Endodermal cell (in vitro differentiated cells): ENCODE data around the gene LRP2. TPM values are rescaled to one million over a fixed set of nuclear protein-coding genes. Genes with fewer than 3 reads are reported as not detected.

Experiments
- DNase-seq: peaks from one replicate; pipeline ENCODE4 v3.0.0-alpha.2; 2017
- H3K27ac ChIP-seq: 2 replicates; pipeline ENCODE4 v1.5.1; 2013; ENCODE audit warnings: mild to moderate bottlenecking, low read depth, low read length, moderate library complexity
- H3K27me3 ChIP-seq: 2 replicates; pipeline ENCODE4 v1.6.1; 2013; ENCODE audit warnings: mild to moderate bottlenecking, low read length, moderate library complexity; ENCODE audit not compliant: insufficient read depth, control insufficient read depth, poor library complexity, severe bottlenecking
- H3K36me3 ChIP-seq: 2 replicates; pipeline ENCODE4 v1.7.0; 2013; ENCODE audit warnings: mild to moderate bottlenecking, low read length, moderate library complexity; ENCODE audit not compliant: control insufficient read depth, insufficient read depth
- H3K4me1 ChIP-seq: one replicate; pipeline ENCODE4 v1.7.0; 2013; ENCODE audit warnings: low read length; ENCODE audit not compliant: control insufficient read depth, insufficient read depth
- H3K4me3 ChIP-seq: 2 replicates; pipeline ENCODE4 v1.5.1; 2013; ENCODE audit warnings: mild to moderate bottlenecking, low read length, moderate library complexity
- H3K9ac ChIP-seq: 2 replicates; pipeline ENCODE4 v1.6.1; 2013; ENCODE audit warnings: mild to moderate bottlenecking, low read length, moderate library complexity; ENCODE audit not compliant: poor library complexity, severe bottlenecking; ENCODE audit errors: extremely low read depth
- H3K9me3 ChIP-seq: 2 replicates; pipeline ENCODE4 v1.6.1; 2013; ENCODE audit warnings: mild to moderate bottlenecking, low read length, moderate library complexity; ENCODE audit not compliant: control insufficient read depth
- H3K27ac Mint-ChIP-seq: 2 replicates; pipeline ENCODE4 v1.8.0; 2020; ENCODE audit warnings: mixed read lengths
- H3K27me3 Mint-ChIP-seq: 2 replicates; pipeline ENCODE4 v1.8.0; 2021; ENCODE audit warnings: mild to moderate bottlenecking, mixed read lengths; ENCODE audit not compliant: insufficient read depth
- H3K36me3 Mint-ChIP-seq: 2 replicates; pipeline ENCODE4 v1.8.0; 2020; ENCODE audit warnings: low read depth, mixed read lengths
- H3K4me1 Mint-ChIP-seq: 2 replicates; pipeline ENCODE4 v1.8.0; 2020; ENCODE audit warnings: mixed read lengths
- H3K4me3 Mint-ChIP-seq: 2 replicates; pipeline ENCODE4 v1.8.0; 2020; ENCODE audit warnings: mild to moderate bottlenecking, moderate library complexity, mixed read lengths
- H3K9me3 Mint-ChIP-seq: 2 replicates; pipeline ENCODE4 v1.8.0; 2020; ENCODE audit warnings: mild to moderate bottlenecking, mixed read lengths
- WGBS, 2 experiments: methylation state at CpG; one replicate each; pipeline versions ENCODE4 v1.1.5 to v1.1.7; 2013; ENCODE audit warnings: missing lambda C conversion rate in 2 of 2, mixed read lengths in 1 of 2; ENCODE audit not compliant: insufficient coverage in 1 of 2, insufficient read length in 1 of 2; 5-methylcytosine and 5-hydroxymethylcytosine counted together
- total RNA-seq, 2 donors: library from RNA; stranded (reverse); fragmentation: NEBNext Ultra II Directional in 1 of 2; extraction: Animal tissue kit (Norgen Biotek cat#: 25700) in 1 of 2; gene quantifications; 2 replicates in 1 of 2; 3 replicates in 1 of 2; pipeline ENCODE4 v1.2.1, GENCODE V29; 2021
- TF ChIP-seq, protein P1 (sequence below): fragments of 200-600 bp; sonication (generic); conservative IDR thresholded peaks from 2 replicates; pipeline ENCODE4 v1.5.0; 2021; ENCODE audit warnings: antibody characterized with exemption, mild to moderate bottlenecking

Gene LRP2
- total RNA-seq, 2 donors from 2014 or later = 2.2 to 3.5 TPM

DNA sequence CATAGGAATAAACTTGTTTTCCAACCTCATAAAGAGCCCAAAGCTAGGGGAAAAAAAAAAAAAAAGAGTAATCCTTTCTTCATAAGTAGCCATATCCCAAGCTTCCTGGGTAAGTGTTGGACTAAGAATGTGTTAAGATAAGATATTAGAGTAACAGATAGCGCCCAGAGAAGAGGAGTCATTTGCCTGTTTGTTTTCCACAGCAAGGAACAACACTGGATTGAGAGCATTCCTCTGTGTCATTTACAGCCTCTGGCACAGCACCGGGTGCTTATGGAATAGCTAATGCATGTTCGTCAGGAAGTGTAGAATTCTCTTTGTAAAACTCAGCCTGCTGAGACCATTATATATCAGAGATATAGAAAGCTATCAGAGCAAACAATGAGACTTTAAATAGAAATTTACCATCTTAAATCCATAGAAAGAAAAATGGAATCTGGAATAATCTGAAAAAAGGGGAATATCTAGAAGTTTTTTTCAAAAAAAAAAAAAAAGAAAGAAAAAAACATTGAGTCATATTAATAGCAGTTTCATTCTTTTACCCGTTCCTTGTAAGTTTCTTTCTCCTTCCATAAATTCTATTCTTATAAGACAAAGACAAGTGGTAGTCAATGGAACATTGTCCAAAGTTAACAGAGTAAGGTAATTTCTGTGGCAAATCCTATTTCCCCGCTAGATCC, 37.6 kb downstream of the LRP2 start:
- peak overlapping the region; percentile 15 for H3K4me3 Mint-ChIP-seq
- no peak overlapping the region for H3K9ac ChIP-seq
- H3K27me3 Mint-ChIP-seq = peaks cover 6% of the 10 kb centered on the region
- TF ChIP-seq, protein P1, sequence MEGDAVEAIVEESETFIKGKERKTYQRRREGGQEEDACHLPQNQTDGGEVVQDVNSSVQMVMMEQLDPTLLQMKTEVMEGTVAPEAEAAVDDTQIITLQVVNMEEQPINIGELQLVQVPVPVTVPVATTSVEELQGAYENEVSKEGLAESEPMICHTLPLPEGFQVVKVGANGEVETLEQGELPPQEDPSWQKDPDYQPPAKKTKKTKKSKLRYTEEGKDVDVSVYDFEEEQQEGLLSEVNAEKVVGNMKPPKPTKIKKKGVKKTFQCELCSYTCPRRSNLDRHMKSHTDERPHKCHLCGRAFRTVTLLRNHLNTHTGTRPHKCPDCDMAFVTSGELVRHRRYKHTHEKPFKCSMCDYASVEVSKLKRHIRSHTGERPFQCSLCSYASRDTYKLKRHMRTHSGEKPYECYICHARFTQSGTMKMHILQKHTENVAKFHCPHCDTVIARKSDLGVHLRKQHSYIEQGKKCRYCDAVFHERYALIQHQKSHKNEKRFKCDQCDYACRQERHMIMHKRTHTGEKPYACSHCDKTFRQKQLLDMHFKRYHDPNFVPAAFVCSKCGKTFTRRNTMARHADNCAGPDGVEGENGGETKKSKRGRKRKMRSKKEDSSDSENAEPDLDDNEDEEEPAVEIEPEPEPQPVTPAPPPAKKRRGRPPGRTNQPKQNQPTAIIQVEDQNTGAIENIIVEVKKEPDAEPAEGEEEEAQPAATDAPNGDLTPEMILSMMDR = no peak
- no peak overlapping the region for H3K27ac ChIP-seq
- WGBS, 2 experiments = 72 to 83% methylated on average over 2 to 5 of the region's 5 CpGs
- no peaks in the 10 kb centered on the region for H3K36me3 Mint-ChIP-seq
- H3K36me3 ChIP-seq = no peaks in the 10 kb centered on the region
- H3K9me3 ChIP-seq = peaks cover 10% of the 10 kb centered on the region
- peaks cover 15% of the 10 kb centered on the region for H3K9me3 Mint-ChIP-seq
- no peaks in the 10 kb centered on the region for H3K27me3 ChIP-seq
- H3K4me3 ChIP-seq = peak overlapping the region; percentile 30
- peaks cover 21% of the 10 kb centered on the region for H3K4me1 ChIP-seq
- DNase-seq = no peak
- H3K4me1 Mint-ChIP-seq = peaks cover 35% of the 10 kb centered on the region
- no peak overlapping the region for H3K27ac Mint-ChIP-seq

DNA sequence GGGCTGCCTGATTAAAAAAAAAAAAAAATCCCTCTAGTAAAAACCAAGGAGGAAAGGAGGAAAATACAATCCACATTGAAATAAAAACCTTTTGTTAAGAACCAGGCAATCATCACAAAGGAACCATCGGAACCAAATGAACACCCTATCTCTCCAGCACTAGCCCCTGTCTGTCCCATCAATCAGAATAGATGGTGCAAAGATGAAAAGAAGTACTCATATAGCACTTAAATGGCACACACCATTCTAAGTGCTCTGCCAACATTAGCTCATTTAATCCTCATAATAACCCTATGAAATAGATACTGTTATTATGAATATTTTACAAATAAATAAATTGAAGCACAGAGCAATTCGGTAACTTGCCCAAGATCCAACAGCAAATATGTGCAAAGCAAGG, 38.5 kb downstream of the LRP2 start:
- Mint-ChIP-seq H3K4me3 (peak overlapping the region; percentile 15), H3K27ac (no peak overlapping the region), H3K27me3 (peaks cover 2% of the 10 kb centered on the region), H3K9me3 (peaks cover 12% of the 10 kb centered on the region), H3K4me1 (peaks cover 35% of the 10 kb centered on the region), H3K36me3 (no peaks in the 10 kb centered on the region)
- Histone ChIP-seq H3K4me1 (peaks cover 21% of the 10 kb centered on the region), H3K4me3 (peak overlapping the region; percentile 30), H3K9me3 (peaks cover 9% of the 10 kb centered on the region), H3K27ac (no peak overlapping the region), H3K36me3 (no peaks in the 10 kb centered on the region), H3K9ac (no peak overlapping the region), H3K27me3 (no peaks in the 10 kb centered on the region)
- no peak for DNase-seq
- WGBS, 2 experiments = 73 to 100% methylated on average over 1 to 2 of the region's 2 CpGs
- TF ChIP-seq, protein P1 = no peak

DNA sequence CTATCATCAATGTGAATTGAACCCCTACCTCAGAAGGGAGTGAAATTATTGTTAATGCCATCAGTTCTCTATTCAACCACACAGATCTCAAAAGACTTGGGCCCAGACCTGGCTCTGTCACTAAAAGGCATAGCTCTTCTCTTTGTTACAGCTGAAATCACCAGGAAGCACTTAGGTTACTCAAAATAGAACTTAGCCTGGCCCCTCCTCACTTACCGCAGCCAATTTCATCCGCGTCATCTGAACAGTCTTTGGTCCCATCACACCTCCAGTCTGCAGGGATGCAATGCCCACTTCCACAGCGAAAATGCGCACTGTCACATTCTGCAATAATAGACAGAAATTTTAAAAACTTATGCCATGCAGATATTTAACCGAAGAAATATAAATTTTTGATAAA, 41.8 kb downstream of the LRP2 start:
- Histone ChIP-seq H3K36me3 (no peaks in the 10 kb centered on the region), H3K9me3 (peaks cover under 1% of the 10 kb centered on the region), H3K27ac (no peak overlapping the region), H3K9ac (no peak overlapping the region), H3K27me3 (no peaks in the 10 kb centered on the region), H3K4me1 (peaks cover 21% of the 10 kb centered on the region), H3K4me3 (no peak overlapping the region)
- no peak overlapping the region for H3K4me3 Mint-ChIP-seq
- H3K4me1 Mint-ChIP-seq = peaks cover 34% of the 10 kb centered on the region
- 95 to 98% methylated on average over 3 to 5 of the region's 6 CpGs for WGBS, 2 experiments
- H3K9me3 Mint-ChIP-seq = peaks cover 3% of the 10 kb centered on the region
- H3K27me3 Mint-ChIP-seq = no peaks in the 10 kb centered on the region
- no peaks in the 10 kb centered on the region for H3K36me3 Mint-ChIP-seq
- TF ChIP-seq, protein P1 = no peak
- DNase-seq = no peak
- H3K27ac Mint-ChIP-seq = no peak overlapping the region
